Motor neuron (in vitro differentiated cells): ENCODE measurements around the gene TTC33. TPM values are rescaled to one million over a fixed set of nuclear protein-coding genes. Genes with fewer than 3 reads are reported as not detected.

Source experiments
- ATAC-seq, 8 experiments: fragments of 200-7000 bp; cut with Tn5 transposase; replicated peaks in 6 of 8; 2 replicates each; pipeline ENCODE4 v1.8.0; 2021; ENCODE audit warnings: mild to moderate bottlenecking in 8 of 8, moderate library complexity in 8 of 8
- H3K27ac ChIP-seq, 2 donors: fragments of 250-450 bp; sonication (Bioruptor Pico); 2 replicates each; pipeline ENCODE4 v1.9.0; 2021; ENCODE audit warnings: antibody characterized with exemption in 2 of 2, mild to moderate bottlenecking in 2 of 2, moderate library complexity in 1 of 2
- H3K4me1 ChIP-seq, 2 donors: fragments of 250-450 bp; sonication (Bioruptor Pico); replicated peaks in 1 of 2; 2 replicates each; pipeline ENCODE4 v1.6.1; 2021; ENCODE audit warnings: antibody characterized with exemption in 2 of 2, mild to moderate bottlenecking in 2 of 2, moderate library complexity in 1 of 2
- H3K4me3 ChIP-seq, 5 donors: fragments of 250-450 bp; sonication (Bioruptor Pico); 2 replicates each; pipeline ENCODE4 v1.9.0; 2021; ENCODE audit warnings: antibody characterized with exemption in 5 of 5, mild to moderate bottlenecking in 5 of 5, moderate library complexity in 4 of 5
- WGBS, 10 experiments: fragments of 450-650 bp; shearing (Covaris generic); methylation state at CpG; one replicate each; pipeline ENCODE4 v1.0.0; 2022; 5-methylcytosine and 5-hydroxymethylcytosine counted together
- in situ Hi-C, 9 experiments: fragments of 400-800 bp; cut with MboI; loops; one replicate each; pipeline ENCODE4 v1.15.0; 2021; ENCODE audit warnings: low sequenced_read_pairs in 9 of 9, low pct_unique_long_range_greater_than_20kb in 2 of 9; ENCODE audit not compliant: unreplicated experiment in 9 of 9
- total RNA-seq, 8 experiments: library from RNA; unstranded; fragments of 300-600 nt; gene quantifications; 2 replicates each; pipeline versions ENCODE4 v1.2.3 to v1.2.4, GENCODE V29; 2022

TTC33 gene
- total RNA-seq, 8 experiments from 2014 or later: 6.8 to 25.5 (median 16.5) TPM

DNA sequence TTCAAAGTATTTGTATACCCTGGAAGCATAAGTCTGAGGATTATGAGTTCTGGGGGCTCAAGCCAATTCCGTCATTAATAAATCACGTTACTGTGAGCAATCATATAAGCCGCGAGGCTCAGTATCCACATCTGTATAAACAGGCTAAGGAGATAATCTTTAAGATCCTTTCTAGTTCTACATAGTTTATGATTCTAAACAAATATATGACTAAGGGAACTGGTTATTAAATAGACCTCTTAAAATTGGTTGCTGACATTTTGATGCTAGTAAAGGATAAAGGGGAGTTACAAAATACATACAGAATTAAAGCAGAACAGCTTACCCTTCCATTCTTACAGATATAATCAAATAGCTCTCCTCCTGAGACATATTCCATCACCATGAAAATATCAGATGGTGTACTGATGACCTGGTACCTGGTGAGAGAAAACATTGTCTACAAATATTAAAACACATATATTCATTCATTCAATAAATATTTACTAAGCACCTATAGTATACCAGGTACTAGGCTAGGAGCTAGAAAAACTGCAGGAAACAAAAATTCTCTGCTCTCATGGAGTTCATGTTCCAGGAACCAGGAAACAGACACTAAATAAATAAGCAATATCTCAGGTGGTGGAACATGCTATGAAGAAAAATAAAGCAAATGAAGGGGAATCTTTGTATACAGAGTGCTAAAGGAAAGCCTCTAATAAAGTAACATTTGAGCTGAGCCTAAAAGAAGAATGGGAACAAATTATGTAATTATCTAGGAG, 19.5 kb upstream of the TTC33 start:
- ATAC-seq: no peak
- in situ Hi-C loops: no loop called here
- no peak overlapping the region for H3K4me3 ChIP-seq
- 71 to 100% (median 93%) methylated on average over 2 to 4 of the region's 4 CpGs; no CpG with 5 or more reads in 2 of the 10 experiments for WGBS, 10 experiments
- no peaks in the 10 kb centered on the region for H3K4me1 ChIP-seq
- no peak overlapping the region for H3K27ac ChIP-seq

DNA sequence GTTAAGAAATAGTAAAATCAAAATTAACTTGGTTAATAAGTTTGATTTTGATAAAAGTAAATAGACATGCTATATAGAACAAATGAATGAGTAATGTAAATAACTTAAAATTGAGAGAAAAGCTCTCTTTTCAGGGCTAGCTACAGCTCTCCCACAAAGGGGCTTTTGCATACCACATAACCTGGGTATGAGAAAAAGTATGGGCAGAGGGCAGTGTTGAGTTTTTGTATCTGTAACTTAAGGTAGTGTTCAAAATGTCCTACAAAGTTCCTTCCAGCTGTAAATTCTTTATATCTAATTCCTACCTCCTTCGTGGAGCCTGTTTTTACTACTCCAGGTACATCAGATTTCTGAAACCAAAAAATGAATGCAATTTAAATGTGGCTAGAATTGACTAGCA, 18.9 kb upstream of the TTC33 start:
- WGBS, 10 experiments: 67 to 100% (median 90%) methylated on average over 1 of the region's 1 CpG; no CpG with 5 or more reads in 1 of the 10 experiments
- in situ Hi-C loops: no loop called here
- no peaks in the 10 kb centered on the region for H3K4me1 ChIP-seq
- H3K4me3 ChIP-seq: no peak overlapping the region
- no peak overlapping the region for H3K27ac ChIP-seq
- no peak for ATAC-seq

DNA sequence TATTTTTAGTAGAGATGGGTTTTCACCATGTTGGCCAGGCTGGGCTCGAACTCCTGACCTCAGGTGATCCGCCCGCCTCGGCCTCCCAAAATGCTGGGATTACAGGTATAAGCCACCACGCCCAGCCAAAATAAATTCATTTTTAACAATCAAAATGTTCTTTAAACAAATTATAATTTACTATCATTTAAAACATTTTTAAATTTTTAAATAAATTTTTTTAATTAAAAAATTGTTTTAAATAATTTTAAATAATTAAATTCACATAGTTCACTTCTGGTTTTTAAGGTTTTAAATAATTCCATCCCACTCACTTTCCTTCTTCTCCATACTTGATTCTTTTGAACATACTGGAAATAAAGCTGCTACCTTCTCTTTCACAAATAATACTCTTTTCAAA, 15.0 kb upstream of the TTC33 start:
- Histone ChIP-seq H3K4me1 (no peaks in the 10 kb centered on the region), H3K4me3 (no peak overlapping the region), H3K27ac (no peak overlapping the region)
- in situ Hi-C loops: no loop called here
- no peak for ATAC-seq
- WGBS, 10 experiments: 96 to 100% (median 100%) methylated on average over 1 to 5 of the region's 5 CpGs; no CpG with 5 or more reads in 1 of the 10 experiments

DNA sequence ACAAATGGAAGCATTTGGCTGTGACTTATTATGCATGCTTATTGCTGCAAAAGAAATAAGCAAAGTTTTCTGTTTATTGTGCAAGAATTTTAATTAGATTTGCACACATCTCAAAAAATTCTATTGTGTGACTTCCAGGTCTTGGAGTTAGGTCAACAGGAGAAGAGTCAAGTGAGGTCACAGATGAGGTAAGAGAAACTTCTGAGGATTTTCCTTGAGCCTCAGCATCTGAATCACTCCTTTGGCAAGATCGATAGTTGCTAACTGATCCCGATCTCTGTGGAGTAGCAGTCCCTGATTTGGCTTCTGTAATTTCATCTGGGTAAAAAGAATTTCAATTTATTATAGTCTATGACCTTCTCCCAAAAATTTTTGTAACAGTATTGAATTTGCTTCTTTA, 6.9 kb upstream of the TTC33 start:
- Histone ChIP-seq H3K27ac (no peak overlapping the region), H3K4me3 (no peak overlapping the region), H3K4me1 (no peaks in the 10 kb centered on the region)
- in situ Hi-C loops: no loop called here
- 0 to 100% (median 94%) methylated on average over 1 to 2 of the region's 2 CpGs; no CpG with 5 or more reads in 1 of the 10 experiments for WGBS, 10 experiments
- peak in 2 of 8 experiments; percentile 39 to 61 for ATAC-seq

DNA sequence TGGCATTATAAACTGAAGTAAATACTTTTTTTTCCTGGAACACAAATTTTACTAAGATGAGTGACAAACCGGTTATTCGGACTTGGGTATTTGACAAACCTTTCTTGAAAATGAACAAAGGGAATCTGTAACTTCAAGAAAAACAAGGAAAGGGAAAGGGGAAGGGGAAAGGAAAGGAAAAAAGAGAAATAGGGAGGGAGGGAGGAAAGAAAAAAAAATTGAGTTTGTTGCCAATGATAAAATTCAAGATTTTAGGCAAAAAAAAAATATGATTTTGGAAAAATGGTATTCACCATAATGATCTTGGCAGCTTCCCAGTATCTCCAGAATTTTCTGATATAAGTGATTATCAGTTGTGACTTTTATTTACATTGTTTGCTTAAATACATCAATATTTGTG, 1.6 kb upstream of the TTC33 start:
- 91 to 100% (median 100%) methylated on average over 1 to 2 of the region's 2 CpGs; no CpG with 5 or more reads in 1 of the 10 experiments for WGBS, 10 experiments
- in situ Hi-C loops: loop anchor here in 1 of 9 experiments (10.0 kb wide), 1 partner anchor 77 kb away; the partner anchor contains the start of gene RPL37
- Histone ChIP-seq H3K4me3 (no peak overlapping the region), H3K27ac (no peak overlapping the region), H3K4me1 (peaks cover 7 to 12% of the 10 kb centered on the region in 2 donors)
- ATAC-seq: no peak

DNA sequence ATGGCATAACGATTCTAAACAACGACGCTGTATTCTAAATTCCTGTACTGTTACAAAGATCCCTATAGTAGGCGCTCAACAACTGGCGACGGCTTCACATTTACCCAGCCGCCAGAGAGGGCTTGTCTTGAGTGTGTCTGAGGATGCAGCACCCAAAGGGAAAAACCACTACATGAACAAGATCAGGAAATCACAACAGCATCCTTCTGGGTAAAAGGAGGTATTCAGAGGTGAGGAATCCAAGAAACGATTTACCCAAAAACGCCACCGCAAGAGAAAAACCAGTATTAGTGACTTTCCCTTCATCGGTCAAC, 711 bp downstream of the TTC33 start:
- peak overlapping the region; percentile 76 to 83 for H3K27ac ChIP-seq
- in situ Hi-C loops: loop anchor here in 1 of 9 experiments (10.0 kb wide), 1 partner anchor 80 kb away; the partner anchor contains the start of gene RPL37
- ATAC-seq: peak; percentile 68 to 81 (median 77)
- peaks cover 7 to 12% of the 10 kb centered on the region in 2 donors for H3K4me1 ChIP-seq
- whole genome bisulfite sequencing, 10 experiments: 0 to 1% (median 0%) methylated on average over 3 to 8 of the region's 11 CpGs; no CpG with 5 or more reads in 4 of the 10 experiments
- H3K4me3 ChIP-seq: peak overlapping the region; percentile 81 to 91 (median 87)

DNA sequence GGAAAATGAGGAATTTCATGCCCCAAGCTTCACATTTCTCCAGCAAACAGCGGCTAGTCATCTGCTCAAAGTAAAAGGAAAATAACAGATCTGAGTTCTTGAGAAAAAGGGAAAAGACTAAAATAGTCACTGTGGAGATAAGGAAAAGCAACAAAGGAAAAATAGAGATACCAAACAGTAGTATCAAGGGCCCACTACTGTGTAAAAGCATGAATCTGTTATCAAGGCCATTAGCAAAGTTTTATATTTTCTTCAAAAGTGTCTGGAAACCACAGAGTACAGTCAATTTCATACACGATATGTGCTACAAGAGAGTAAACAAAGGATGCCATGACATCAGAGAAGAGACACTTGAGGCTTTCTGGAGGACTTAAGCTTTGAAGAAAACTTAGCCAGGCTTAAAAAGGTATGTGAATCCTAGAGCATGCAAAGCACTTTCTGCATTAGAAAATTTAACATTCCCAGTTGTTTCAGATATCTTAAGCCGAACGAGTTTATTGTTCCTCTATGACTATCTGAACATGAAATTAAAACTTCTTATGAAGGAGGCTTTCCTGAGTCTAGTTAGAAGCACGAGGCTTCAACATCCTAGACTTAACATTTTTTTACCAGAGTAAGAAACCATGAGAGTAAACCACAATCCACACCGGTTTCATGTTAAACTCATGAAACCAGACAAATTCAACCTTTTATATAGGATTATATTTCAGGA, 1.2 kb downstream of the TTC33 start:
- peaks cover 7 to 12% of the 10 kb centered on the region in 2 donors for H3K4me1 ChIP-seq
- in situ Hi-C loops: loop anchor here in 1 of 9 experiments (10.0 kb wide), 1 partner anchor 80 kb away; the partner anchor contains the start of gene RPL37
- 3 to 29% (median 16%) methylated on average over 3 to 6 of the region's 6 CpGs for WGBS, 10 experiments
- H3K4me3 ChIP-seq: peak overlapping the region; percentile 81 to 91 (median 87)
- peak in 3 of 8 experiments; percentile 1 to 4 (median 3) for ATAC-seq
- H3K27ac ChIP-seq: no peak overlapping the region

DNA sequence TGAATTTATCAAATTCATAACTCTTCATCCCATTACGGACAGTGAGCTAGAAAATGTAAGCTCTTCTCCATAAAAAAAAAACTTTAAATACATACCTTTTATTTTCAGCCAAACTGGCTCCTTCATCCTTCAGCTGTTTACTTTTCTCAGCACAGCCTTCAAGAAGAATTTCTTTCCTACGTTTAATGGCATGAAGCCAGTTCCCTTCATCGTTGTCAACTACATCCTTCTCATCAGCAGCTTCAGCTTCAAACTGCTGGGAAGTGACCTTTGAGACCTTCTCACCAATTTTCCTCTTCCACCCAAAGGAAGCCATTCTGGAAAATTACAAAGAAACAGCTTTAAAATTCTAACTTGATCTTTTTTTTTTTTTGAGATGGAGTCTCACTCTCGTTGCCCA, 9.1 kb downstream of the TTC33 start:
- in situ Hi-C loops: loop anchor here in 4 of 9 experiments (25.0 kb wide), 2 partner anchors 1034 to 1159 kb away; no protein-coding TSS in a partner anchor
- H3K27ac ChIP-seq: no peak overlapping the region
- WGBS, 10 experiments: 32 to 95% (median 85%) methylated on average over 1 to 4 of the region's 4 CpGs
- H3K4me3 ChIP-seq: no peak overlapping the region
- no peak for ATAC-seq
- H3K4me1 ChIP-seq: no peaks in the 10 kb centered on the region

DNA sequence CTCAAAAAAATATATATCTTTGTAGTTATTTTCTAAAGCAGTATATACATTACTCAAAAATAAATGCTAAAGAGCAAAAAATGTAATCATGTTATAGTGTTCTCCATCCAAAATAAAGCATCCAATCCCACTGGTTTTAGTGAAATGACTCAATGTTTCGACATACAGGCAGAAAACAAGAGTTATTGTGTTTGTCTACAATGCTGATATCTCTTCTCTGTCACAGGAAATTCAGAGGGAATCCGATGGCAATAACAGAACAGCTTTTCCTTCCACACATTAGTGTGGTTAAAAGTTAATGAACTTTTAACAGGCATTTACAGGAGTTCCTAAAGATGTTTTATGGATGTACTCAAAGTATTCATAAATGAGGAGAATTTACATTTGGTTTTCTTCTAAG, 12.0 kb downstream of the TTC33 start:
- 70 to 100% (median 100%) methylated on average over 1 to 2 of the region's 2 CpGs; no CpG with 5 or more reads in 2 of the 10 experiments for WGBS, 10 experiments
- H3K27ac ChIP-seq: no peak overlapping the region
- H3K4me3 ChIP-seq: no peak overlapping the region
- no peaks in the 10 kb centered on the region for H3K4me1 ChIP-seq
- ATAC-seq: no peak
- in situ Hi-C loops: loop anchor here in 4 of 9 experiments (25.0 kb wide), 2 partner anchors 1031 to 1156 kb away; no protein-coding TSS in a partner anchor

DNA sequence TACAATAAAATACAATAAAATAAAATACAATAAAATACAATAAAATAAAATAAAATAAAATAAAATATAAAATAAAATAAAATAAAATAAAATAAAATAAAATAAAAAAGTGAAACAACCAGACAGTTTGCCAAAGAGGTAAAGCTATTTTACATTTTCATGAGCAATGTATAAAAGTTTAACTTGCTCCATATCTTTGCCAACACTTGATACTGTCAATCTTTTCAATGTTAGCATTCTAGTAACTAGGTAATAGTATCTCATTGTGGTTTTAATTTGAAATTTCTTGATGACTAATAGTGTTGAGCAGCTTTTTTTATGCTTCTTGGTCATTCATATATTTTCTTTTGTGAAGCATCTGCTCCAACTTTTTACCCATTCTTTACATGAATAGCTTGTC, 17.3 kb downstream of the TTC33 start:
- Histone ChIP-seq H3K4me1 (no peaks in the 10 kb centered on the region), H3K4me3 (no peak overlapping the region), H3K27ac (no peak overlapping the region)
- ATAC-seq: no peak
- in situ Hi-C loops: loop anchor here in 4 of 9 experiments (25.0 kb wide), 2 partner anchors 1026 to 1151 kb away; no protein-coding TSS in a partner anchor

DNA sequence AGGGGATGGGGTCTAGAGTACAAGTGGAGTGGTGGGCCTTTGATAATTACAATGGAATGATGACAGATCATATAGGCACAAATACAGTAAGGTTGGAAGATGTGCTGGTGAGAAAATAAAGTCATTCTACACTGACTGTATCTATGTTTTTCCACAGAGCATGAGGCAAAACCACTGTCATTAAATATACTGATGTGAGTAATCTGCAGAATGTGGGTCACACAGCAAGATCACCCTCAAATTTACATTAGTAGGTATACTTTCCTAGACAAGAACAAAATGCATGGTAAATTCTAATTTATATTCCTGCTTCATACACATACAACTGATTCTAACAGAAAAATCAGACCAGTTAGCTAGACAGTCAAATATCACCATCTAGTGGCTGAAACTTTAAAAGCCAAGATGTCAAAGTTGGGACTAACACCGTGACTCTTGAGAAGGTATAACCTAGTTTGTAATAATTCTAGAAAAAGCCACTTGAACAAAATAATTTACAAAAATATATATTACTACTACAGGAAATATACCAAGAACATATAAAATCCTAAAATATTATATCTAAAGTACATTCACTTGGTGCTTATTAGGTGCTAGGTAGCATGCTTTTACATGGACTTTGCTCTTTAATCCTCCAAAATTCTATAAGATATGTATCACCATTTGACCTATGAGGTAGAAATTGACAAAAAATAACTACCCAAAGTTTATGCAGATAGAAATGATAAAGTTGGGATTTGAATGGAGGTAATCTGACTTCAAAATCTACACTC, 19.5 kb downstream of the TTC33 start:
- Histone ChIP-seq H3K27ac (no peak overlapping the region), H3K4me3 (no peak overlapping the region), H3K4me1 (no peaks in the 10 kb centered on the region)
- in situ Hi-C loops: loop anchor here in 4 of 9 experiments (25.0 kb wide), 2 partner anchors 1024 to 1149 kb away; no protein-coding TSS in a partner anchor
- WGBS, 10 experiments: 0 to 100% (median 60%) methylated on average over 1 of the region's 1 CpG; no CpG with 5 or more reads in 1 of the 10 experiments
- ATAC-seq: peak in 4 of 8 experiments; percentile 61 to 77 (median 66)

DNA sequence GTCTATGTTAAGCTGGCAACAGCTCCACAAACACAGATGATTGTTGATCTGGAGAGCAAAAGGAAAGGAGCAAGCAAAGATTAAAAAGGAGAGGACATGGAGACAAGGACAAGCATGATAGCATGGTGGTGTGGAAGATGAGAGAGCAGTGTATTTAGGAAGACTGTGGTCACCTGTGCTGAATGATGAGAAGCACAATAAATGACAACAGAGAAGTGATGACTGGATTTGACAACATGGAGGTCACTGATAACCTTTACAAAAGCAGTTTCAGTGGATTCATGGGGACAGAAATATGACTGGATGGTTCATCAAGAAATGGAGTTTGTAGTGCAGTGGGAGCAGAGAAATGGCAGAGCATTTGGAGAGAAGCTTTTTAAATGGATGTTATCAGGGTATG, 20.2 kb downstream of the TTC33 start:
- in situ Hi-C loops: loop anchor here in 4 of 9 experiments (25.0 kb wide), 2 partner anchors 1023 to 1148 kb away; no protein-coding TSS in a partner anchor
- Histone ChIP-seq H3K4me3 (no peak overlapping the region), H3K4me1 (no peaks in the 10 kb centered on the region), H3K27ac (no peak overlapping the region)
- no peak for ATAC-seq
